Mammary epithelial cell (primary cell): ENCODE data around the gene ADGRB3.

ENCODE experiments used
- EZH2 ChIP-seq: IDR thresholded peaks from 2 replicates; pipeline ENCODE4 v1.6.1; 2012; ENCODE audit warnings: low read length, inconsistent platforms, borderline replicate concordance
- TF ChIP-seq, protein P1 (sequence below), 2 donors: IDR thresholded peaks in 1 of 2; conservative IDR thresholded peaks in 1 of 2; 2 replicates each; pipeline ENCODE4 v1.5.1; 2011 to 2012; ENCODE audit warnings: inconsistent platforms in 2 of 2, low read length in 2 of 2, mild to moderate bottlenecking in 2 of 2, control low read depth in 1 of 2, low read depth in 1 of 2; ENCODE audit not compliant: insufficient read depth in 1 of 2; ENCODE audit errors: extremely low read depth in 1 of 2

DNA sequence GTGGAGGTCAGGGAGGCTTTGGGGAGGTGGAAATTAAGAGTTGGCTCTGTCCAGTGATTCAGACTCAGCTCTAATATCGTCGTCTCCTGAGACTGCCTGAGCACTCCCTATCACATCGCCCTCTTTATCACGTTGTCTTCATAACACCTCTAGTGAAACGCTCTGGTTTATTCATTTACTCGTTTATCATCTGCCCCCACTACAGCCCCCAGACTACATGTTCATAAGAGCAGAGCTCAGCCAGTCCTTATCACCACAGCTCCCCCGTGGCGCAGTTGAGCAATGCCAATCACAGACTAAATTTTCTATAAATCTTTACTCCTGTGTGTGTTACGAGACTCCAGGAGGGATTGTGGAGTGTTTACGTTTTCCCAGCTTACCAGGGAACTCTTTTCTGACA is 316.2 kb downstream of the ADGRB3 start:
- TF ChIP-seq EZH2: no peak
- TF ChIP-seq, protein P1, sequence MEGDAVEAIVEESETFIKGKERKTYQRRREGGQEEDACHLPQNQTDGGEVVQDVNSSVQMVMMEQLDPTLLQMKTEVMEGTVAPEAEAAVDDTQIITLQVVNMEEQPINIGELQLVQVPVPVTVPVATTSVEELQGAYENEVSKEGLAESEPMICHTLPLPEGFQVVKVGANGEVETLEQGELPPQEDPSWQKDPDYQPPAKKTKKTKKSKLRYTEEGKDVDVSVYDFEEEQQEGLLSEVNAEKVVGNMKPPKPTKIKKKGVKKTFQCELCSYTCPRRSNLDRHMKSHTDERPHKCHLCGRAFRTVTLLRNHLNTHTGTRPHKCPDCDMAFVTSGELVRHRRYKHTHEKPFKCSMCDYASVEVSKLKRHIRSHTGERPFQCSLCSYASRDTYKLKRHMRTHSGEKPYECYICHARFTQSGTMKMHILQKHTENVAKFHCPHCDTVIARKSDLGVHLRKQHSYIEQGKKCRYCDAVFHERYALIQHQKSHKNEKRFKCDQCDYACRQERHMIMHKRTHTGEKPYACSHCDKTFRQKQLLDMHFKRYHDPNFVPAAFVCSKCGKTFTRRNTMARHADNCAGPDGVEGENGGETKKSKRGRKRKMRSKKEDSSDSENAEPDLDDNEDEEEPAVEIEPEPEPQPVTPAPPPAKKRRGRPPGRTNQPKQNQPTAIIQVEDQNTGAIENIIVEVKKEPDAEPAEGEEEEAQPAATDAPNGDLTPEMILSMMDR (conservative IDR thresholded peaks at IDR 0.05 in 1 of 2, IDR thresholded peaks at IDR 0.05 in 1 of 2; ENCODE audit: extremely low read depth in 1 of 2, insufficient read depth in 1 of 2, low read depth in 1 of 2, low read length in 2 of 2): no peak
